KOPT-K1 (cell line): Measurements from ENCODE around the gene ENC1.

ENCODE experiments used
- H3K27ac ChIP-seq: fragments of 200-600 bp; sonication (generic); 2 replicates; pipeline ENCODE4 v1.5.1; 2016; ENCODE audit warnings: antibody characterized with exemption, mild to moderate bottlenecking, low read depth, low read length; ENCODE audit not compliant: poor library complexity, severe bottlenecking
- H3K36me3 ChIP-seq: fragments of 200-600 bp; sonication (generic); 2 replicates; pipeline ENCODE4 v1.5.1; 2017; ENCODE audit warnings: antibody characterized with exemption, mild to moderate bottlenecking, low read length, moderate library complexity; ENCODE audit not compliant: insufficient read depth
- H3K9me3 ChIP-seq: fragments of 200-600 bp; sonication (generic); 2 replicates; pipeline ENCODE4 v1.5.1; 2017; ENCODE audit warnings: antibody characterized with exemption, low read length, mild to moderate bottlenecking; ENCODE audit not compliant: insufficient read depth, poor library complexity, severe bottlenecking

ENC1 gene

DNA sequence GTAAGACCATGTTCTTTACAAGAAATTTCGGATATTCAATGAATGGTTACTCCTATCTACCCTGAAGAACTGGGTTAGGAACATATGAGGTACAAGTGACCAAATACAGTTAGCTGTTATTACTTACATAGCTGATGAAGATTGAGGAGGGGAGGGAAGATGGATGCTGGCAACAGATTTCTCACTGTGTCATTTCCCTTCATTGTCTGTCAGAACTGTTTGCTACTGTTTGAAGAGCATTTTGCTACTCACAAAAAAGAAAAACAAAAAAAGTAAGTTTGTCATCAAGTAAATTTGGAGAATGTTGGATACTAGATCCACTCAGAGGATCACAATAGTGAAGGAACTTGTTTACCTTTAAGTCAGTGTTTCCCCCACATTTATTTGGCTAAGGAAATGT, 53.7 kb downstream of the ENC1 start:
- Histone ChIP-seq H3K36me3 (no peaks in the 10 kb centered on the region), H3K9me3 (no peaks in the 10 kb centered on the region), H3K27ac (no peak overlapping the region)

DNA sequence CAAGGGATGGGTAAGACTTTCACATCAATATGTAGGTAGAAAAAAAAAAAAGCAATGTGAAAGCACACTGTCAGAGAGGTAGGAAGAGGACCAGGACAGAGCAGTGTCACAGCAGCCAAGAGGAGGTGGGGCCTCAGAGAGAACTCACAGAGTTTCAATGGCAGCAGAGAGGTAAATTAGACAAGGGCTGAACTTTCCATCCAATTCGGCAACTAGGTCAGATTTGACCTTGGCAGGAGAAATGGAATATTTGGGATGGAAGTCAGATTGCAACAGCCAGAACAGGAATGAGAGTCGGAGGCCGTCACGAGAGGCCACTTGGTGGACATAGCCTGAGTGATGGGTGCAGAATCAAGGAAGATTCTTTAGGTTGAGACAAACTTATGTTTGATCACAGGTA, 57.7 kb downstream of the ENC1 start:
- no peak overlapping the region for H3K27ac ChIP-seq
- H3K36me3 ChIP-seq, result no peaks in the 10 kb centered on the region
- H3K9me3 ChIP-seq, result no peaks in the 10 kb centered on the region

DNA sequence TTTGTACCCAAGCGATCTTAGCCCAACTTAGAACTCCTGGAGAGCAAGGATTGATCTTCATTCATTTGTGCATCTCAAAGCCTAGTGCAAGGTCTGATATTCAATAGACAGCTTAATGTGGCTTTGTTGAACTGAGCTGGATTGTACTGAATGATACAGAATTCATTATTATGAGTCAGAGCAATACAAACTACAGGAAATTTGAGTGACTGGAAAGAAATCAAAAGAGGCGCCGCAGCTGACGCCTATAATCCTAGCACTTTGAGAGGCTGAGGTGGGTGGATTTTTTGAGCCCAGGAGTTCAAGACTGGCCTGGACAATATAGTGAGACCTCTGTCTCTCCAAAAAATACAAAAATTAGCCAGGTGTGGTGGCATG, 58.6 kb downstream of the ENC1 start:
- H3K27ac ChIP-seq, result no peak overlapping the region
- H3K9me3 ChIP-seq, result no peaks in the 10 kb centered on the region

DNA sequence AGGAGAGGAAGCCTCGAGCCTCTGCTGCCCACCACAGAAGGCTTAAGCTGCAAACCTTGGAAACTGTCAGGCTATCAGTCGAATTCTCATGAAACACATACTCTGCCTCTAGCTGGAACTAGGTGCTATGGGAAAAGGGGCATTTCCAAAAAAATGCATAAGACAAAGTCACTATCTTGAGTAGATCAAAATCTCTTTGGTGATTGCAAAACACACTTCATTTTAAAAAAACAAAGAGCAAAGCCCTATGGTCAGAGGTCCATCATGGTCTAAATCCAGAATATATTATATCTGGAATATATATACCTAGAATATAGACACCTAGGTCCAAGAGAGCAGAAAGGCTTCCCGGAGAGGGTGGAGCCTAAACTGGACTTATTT, 59.8 kb downstream of the ENC1 start:
- H3K9me3 ChIP-seq, result no peaks in the 10 kb centered on the region
- H3K36me3 ChIP-seq, result no peaks in the 10 kb centered on the region
- H3K27ac ChIP-seq, result no peak overlapping the region

More for the DNA sequence above, 58.6 kb downstream of the ENC1 start:
- no peaks in the 10 kb centered on the region for H3K36me3 ChIP-seq

DNA sequence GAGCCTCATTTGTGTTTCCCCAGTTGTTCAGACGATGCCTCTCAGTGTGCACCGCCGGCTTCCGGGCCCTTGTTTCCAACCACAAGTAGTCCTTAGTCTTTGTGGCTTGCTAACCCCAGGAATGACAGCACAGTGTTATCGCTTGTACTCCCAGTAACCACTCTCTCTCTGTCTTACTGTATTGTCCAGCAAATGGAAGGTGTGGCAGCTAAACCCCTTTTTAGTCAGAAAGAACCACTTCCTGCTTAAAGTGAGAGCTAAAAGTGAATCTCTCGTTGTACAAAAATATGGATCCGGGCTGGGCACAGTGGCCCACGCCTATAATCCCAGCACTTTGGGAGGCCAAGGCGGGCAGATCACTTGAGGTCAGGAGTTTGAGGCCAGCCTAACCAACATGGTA, 61.3 kb downstream of the ENC1 start:
- Histone ChIP-seq H3K9me3 (no peaks in the 10 kb centered on the region), H3K27ac (no peak overlapping the region), H3K36me3 (no peaks in the 10 kb centered on the region)

DNA sequence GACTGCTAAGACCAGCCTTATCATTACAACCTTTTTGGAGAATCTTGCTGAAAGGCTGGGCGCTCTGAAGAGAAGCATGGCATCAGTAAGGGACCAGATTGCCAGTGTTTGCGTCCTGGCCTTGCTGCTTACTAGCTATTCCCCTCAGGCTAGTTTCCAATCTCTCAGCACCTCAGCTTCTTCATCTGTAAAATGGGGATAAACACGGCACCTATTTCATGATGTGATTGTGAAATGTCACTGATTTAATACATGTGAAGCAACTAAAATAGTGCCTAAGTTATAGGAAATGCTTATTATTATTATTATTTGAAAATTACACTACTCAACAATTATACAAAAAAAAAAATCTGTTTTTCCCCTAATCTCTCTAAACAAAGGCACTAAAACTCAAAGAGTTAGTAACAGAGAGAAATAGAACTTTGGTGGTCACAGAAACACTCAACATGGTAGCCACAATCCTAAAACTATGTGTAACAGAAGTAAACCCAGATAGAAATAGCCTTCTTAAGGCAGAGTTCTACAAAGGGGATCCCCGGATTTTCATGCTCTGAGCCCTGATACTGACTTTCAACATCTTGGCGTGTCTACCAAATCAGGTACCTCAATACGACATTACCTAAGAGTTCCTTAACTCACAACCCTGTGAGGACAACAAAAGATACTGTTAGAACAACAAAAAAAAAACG, 62.0 kb downstream of the ENC1 start:
- H3K36me3 ChIP-seq, result no peaks in the 10 kb centered on the region
- H3K27ac ChIP-seq, result no peak overlapping the region
- H3K9me3 ChIP-seq, result no peaks in the 10 kb centered on the region
